PC-9 (cell line): ENCODE data around the gene ZMYM2.

ENCODE experiments used
- EZH2 ChIP-seq: fragments of 200-600 bp; sonication (generic); IDR thresholded peaks from 2 replicates; pipeline ENCODE4 v1.8.0; 2017; ENCODE audit warnings: antibody characterized with exemption, low read depth
- TF ChIP-seq, protein P1 (sequence below): fragments of 200-600 bp; sonication (generic); conservative IDR thresholded peaks from 2 replicates; pipeline ENCODE4 v1.6.1; 2017; ENCODE audit warnings: mixed run types, antibody characterized with exemption, mild to moderate bottlenecking, moderate library complexity

DNA sequence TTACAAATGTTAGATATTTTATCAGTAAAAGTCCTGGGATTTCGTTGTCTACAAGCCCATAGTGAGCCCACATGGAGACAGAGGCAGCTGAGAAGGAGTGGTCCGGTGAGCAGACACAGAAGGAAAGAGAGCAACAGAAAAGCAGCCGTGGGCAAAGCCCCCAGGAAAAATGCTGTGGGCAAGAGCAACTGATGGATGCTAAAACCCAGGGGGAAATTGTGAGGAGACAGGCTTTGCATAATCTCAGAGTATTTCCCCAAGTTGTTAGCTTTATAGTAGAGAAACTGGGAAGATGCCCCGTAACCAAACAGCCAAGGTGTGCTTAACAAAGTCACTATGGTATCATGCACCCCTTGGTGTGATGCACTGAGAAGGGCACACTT lies 167.2 kb downstream of the ZMYM2 start:
- TF ChIP-seq, protein P1, sequence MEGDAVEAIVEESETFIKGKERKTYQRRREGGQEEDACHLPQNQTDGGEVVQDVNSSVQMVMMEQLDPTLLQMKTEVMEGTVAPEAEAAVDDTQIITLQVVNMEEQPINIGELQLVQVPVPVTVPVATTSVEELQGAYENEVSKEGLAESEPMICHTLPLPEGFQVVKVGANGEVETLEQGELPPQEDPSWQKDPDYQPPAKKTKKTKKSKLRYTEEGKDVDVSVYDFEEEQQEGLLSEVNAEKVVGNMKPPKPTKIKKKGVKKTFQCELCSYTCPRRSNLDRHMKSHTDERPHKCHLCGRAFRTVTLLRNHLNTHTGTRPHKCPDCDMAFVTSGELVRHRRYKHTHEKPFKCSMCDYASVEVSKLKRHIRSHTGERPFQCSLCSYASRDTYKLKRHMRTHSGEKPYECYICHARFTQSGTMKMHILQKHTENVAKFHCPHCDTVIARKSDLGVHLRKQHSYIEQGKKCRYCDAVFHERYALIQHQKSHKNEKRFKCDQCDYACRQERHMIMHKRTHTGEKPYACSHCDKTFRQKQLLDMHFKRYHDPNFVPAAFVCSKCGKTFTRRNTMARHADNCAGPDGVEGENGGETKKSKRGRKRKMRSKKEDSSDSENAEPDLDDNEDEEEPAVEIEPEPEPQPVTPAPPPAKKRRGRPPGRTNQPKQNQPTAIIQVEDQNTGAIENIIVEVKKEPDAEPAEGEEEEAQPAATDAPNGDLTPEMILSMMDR = no peak
- TF ChIP-seq EZH2 = no peak
